GM19023 (cell line): ENCODE data around the gene CALHM2.

Experiments
- ATAC-seq: cut with Tn5 transposase; IDR thresholded peaks from one replicate; pipeline ENCODE4 v1.9.1; 2021; ENCODE audit warnings: mild to moderate bottlenecking, moderate library complexity; ENCODE audit not compliant: unreplicated experiment

Gene CALHM2

GRCh38 chr10:103451091-103451813, 918 bp downstream of the CALHM2 start:
- ATAC-seq: no peak

GRCh38 chr10:103450201-103450695, 1.9 kb downstream of the CALHM2 start:
- no peak for ATAC-seq

- no peak for ATAC-seq
These were observed 2.7 kb downstream of the CALHM2 start for GRCh38 chr10:103449208-103450144.

- ATAC-seq: no peak
These were observed 3.4 kb downstream of the CALHM2 start for GRCh38 chr10:103448746-103449145.

GRCh38 chr10:103447187-103447586, 5.0 kb downstream of the CALHM2 start:
- no peak for ATAC-seq

GRCh38 chr10:103445767-103446567, 6.2 kb downstream of the CALHM2 start:
- no peak for ATAC-seq

- ATAC-seq: no peak
These were observed 6.8 kb downstream of the CALHM2 start for GRCh38 chr10:103445366-103445765.

- no peak for ATAC-seq
These were observed 7.7 kb downstream of the CALHM2 start for GRCh38 chr10:103444478-103444877.

GRCh38 chr10:103443475-103444185, 8.5 kb downstream of the CALHM2 start:
- no peak for ATAC-seq

- ATAC-seq: no peak
These were observed 10.1 kb downstream of the CALHM2 start for GRCh38 chr10:103442031-103442461.

GRCh38 chr10:103441611-103442010, 10.6 kb downstream of the CALHM2 start:
- ATAC-seq: no peak

GRCh38 chr10:103441206-103441605, 11.0 kb downstream of the CALHM2 start:
- no peak for ATAC-seq

- no peak for ATAC-seq
These were observed 11.8 kb downstream of the CALHM2 start for GRCh38 chr10:103440416-103440815.

- ATAC-seq: no peak
These were observed 12.4 kb downstream of the CALHM2 start for GRCh38 chr10:103439776-103440175.

- ATAC-seq: no peak
These were observed 18.3 kb downstream of the CALHM2 start for GRCh38 chr10:103433858-103434257.

GRCh38 chr10:103431902-103432301, 20.3 kb downstream of the CALHM2 start:
- no peak for ATAC-seq

GRCh38 chr10:103429647-103430046, 22.5 kb downstream of the CALHM2 start:
- no peak for ATAC-seq

- ATAC-seq: no peak
These were observed 23.1 kb downstream of the CALHM2 start for GRCh38 chr10:103428989-103429643.

GRCh38 chr10:103427866-103428265, 24.3 kb downstream of the CALHM2 start:
- no peak for ATAC-seq

- no peak for ATAC-seq
These were observed 28.4 kb downstream of the CALHM2 start for GRCh38 chr10:103423748-103424147.
